Measurements from ENCODE around the gene WWTR1. TPM values are rescaled to one million over a fixed set of nuclear protein-coding genes. Genes with fewer than 3 reads are reported as not detected.

The WWTR1 gene
- total RNA-seq, 1 experiment from 2014 or later = 28.2 TPM

Other genes with a start within 250 kb of the WWTR1 start
- gene TM4SF4, start 183.3 kb downstream of the WWTR1 start, total RNA-seq (2014; rRNA removed; shearing (Covaris generic)) = not detected in 2 replicates
- 37.3 and 78.2 TPM in 2 replicates for gene COMMD2, start 94.5 kb upstream of the WWTR1 start, total RNA-seq (2014; rRNA removed; shearing (Covaris generic))
- not detected in 2 replicates for gene ANKUB1, start 134.5 kb upstream of the WWTR1 start, total RNA-seq (2014; rRNA removed; shearing (Covaris generic))
- gene RNF13, start 155.2 kb upstream of the WWTR1 start, total RNA-seq (2014; rRNA removed; shearing (Covaris generic)) = 80.7 and 94.5 TPM in 2 replicates